Loucy (cell line): ENCODE data around the gene DUSP22.

Experiments
- CTCF ChIP-seq: fragments of 200-600 bp; sonication (generic); conservative IDR thresholded peaks from 2 replicates; pipeline ENCODE4 v1.5.1; 2014; ENCODE audit warnings: mild to moderate bottlenecking, antibody characterized with exemption, low read length
- EZH2phosphoT487 ChIP-seq: fragments of 200-600 bp; IDR thresholded peaks from 2 replicates; pipeline ENCODE4 v1.6.1; 2018; ENCODE audit warnings: antibody characterized with exemption, mild to moderate bottlenecking, moderate library complexity, borderline replicate concordance

- TF ChIP-seq CTCF (no peak), EZH2phosphoT487 (no peak)
These were observed 59.6 kb downstream of the DUSP22 start for GRCh38 chr6:351867-352289.
